WTC11 (cell line): ENCODE measurements around the gene RALA. TPM values are rescaled to one million over a fixed set of nuclear protein-coding genes. Genes with fewer than 3 reads are reported as not detected.

Experiments
- ATAC-seq: fragments of 200-7000 bp; cut with Tn5 transposase; 2 replicates; pipeline ENCODE4 v1.10.0; 2021; ENCODE audit warnings: mild to moderate bottlenecking, moderate library complexity
- CTCF ChIA-PET: fragments of 300-600 bp; sonication (Branson Sonifier 250); formaldehyde crosslinking; loops from one replicate; lab custom pipeline; 2021; ENCODE audit warnings: antibody characterized with exemption; lab: Charles Lee
- POLR2A ChIA-PET: fragments of 350-600 bp; sonication (Branson Sonifier 250); formaldehyde crosslinking; loops from one replicate; lab custom pipeline; 2021; ENCODE audit warnings: antibody characterized with exemption; lab: Charles Lee
- DNase-seq: peaks from one replicate; pipeline ENCODE4 v3.0.0; 2021; ENCODE audit warnings: low spot score
- H3K27ac Mint-ChIP-seq: 2 replicates; pipeline ENCODE4 v1.8.0; 2021; ENCODE audit warnings: mixed read lengths
- H3K27me3 Mint-ChIP-seq: 2 replicates; pipeline ENCODE4 v1.8.0; 2021; ENCODE audit warnings: low read depth, mild to moderate bottlenecking, moderate library complexity, mixed read lengths
- H3K36me3 Mint-ChIP-seq: 2 replicates; pipeline ENCODE4 v1.8.0; 2021; ENCODE audit warnings: mixed read lengths
- H3K4me1 Mint-ChIP-seq: 2 replicates; pipeline ENCODE4 v1.8.0; 2022; ENCODE audit warnings: mixed read lengths
- H3K4me3 Mint-ChIP-seq: 2 replicates; pipeline ENCODE4 v1.8.0; 2021; ENCODE audit warnings: mild to moderate bottlenecking, moderate library complexity, mixed read lengths
- H3K9me3 Mint-ChIP-seq: 2 replicates; pipeline ENCODE4 v1.8.0; 2021; ENCODE audit warnings: mixed read lengths
- CREB1 ChIP-seq: sonication (generic); formaldehyde crosslinking; IDR thresholded peaks from 2 replicates; pipeline ENCODE4 v1.8.0; 2023; ENCODE audit warnings: mild to moderate bottlenecking, missing genetic modification reagents
- ELF4 ChIP-seq: sonication (generic); formaldehyde crosslinking; IDR thresholded peaks from 2 replicates; pipeline ENCODE4 v1.8.1; 2022; ENCODE audit warnings: low read depth, mild to moderate bottlenecking, moderate library complexity, missing genetic modification reagents
- ETV6 ChIP-seq: sonication (generic); formaldehyde crosslinking; IDR thresholded peaks from 2 replicates; pipeline ENCODE4 v1.8.1; 2022; ENCODE audit warnings: mild to moderate bottlenecking, missing genetic modification reagents
- FOXP1 ChIP-seq: sonication (generic); formaldehyde crosslinking; IDR thresholded peaks from 2 replicates; pipeline ENCODE4 v1.8.0; 2022; ENCODE audit warnings: missing genetic modification reagents, mild to moderate bottlenecking, moderate library complexity, borderline replicate concordance
- IRF2 ChIP-seq: sonication (generic); formaldehyde crosslinking; IDR thresholded peaks from 2 replicates; pipeline ENCODE4 v1.8.0; 2022; ENCODE audit warnings: low read depth, missing genetic modification reagents, borderline replicate concordance
- NFATC4 ChIP-seq: fragments of 250-450 bp; sonication (Bioruptor Pico); IDR thresholded peaks from 2 replicates; pipeline ENCODE4 v1.9.0; 2021; ENCODE audit warnings: mild to moderate bottlenecking
- NR3C1 ChIP-seq: sonication (generic); formaldehyde crosslinking; conservative IDR thresholded peaks from 2 replicates; pipeline ENCODE4 v1.8.1; 2023; ENCODE audit warnings: low read depth, mild to moderate bottlenecking, missing genetic modification reagents
- SMAD3 ChIP-seq: sonication (generic); formaldehyde crosslinking; IDR thresholded peaks from 2 replicates; pipeline ENCODE4 v1.8.0; 2022; ENCODE audit warnings: missing genetic modification reagents, mild to moderate bottlenecking, borderline replicate concordance
- TEAD1 ChIP-seq: sonication (generic); formaldehyde crosslinking; IDR thresholded peaks from 2 replicates; pipeline ENCODE4 v1.8.0; 2022; ENCODE audit warnings: mild to moderate bottlenecking, missing genetic modification reagents
- TEAD4 ChIP-seq: sonication (generic); formaldehyde crosslinking; IDR thresholded peaks from 2 replicates; pipeline ENCODE4 v1.8.0; 2022; ENCODE audit warnings: mild to moderate bottlenecking, missing genetic modification reagents
- ZBTB21 ChIP-seq: sonication (generic); formaldehyde crosslinking; IDR thresholded peaks from 2 replicates; pipeline ENCODE4 v1.8.1; 2023; ENCODE audit warnings: mild to moderate bottlenecking, missing genetic modification reagents, borderline replicate concordance
- ZNF219 ChIP-seq: sonication (generic); formaldehyde crosslinking; IDR thresholded peaks from 2 replicates; pipeline ENCODE4 v1.8.0; 2023; ENCODE audit warnings: missing genetic modification reagents, mild to moderate bottlenecking, borderline replicate concordance
- ZNF263 ChIP-seq: sonication (generic); formaldehyde crosslinking; IDR thresholded peaks from 2 replicates; pipeline ENCODE4 v1.8.1; 2022; ENCODE audit warnings: low read depth, mild to moderate bottlenecking, moderate library complexity, missing genetic modification reagents
- ZNF317 ChIP-seq: sonication (generic); formaldehyde crosslinking; IDR thresholded peaks from 2 replicates; pipeline ENCODE4 v1.8.1; 2023; ENCODE audit warnings: low read depth, mild to moderate bottlenecking, moderate library complexity, missing genetic modification reagents, borderline replicate concordance
- ZNF396 ChIP-seq: fragments of 250-450 bp; sonication (Bioruptor Pico); IDR thresholded peaks from 2 replicates; pipeline ENCODE4 v1.8.0; 2021; ENCODE audit warnings: mild to moderate bottlenecking, moderate library complexity, borderline replicate concordance
- ZNF416 ChIP-seq: fragments of 250-450 bp; sonication (Bioruptor Pico); IDR thresholded peaks from 2 replicates; pipeline ENCODE4 v1.9.0; 2021; ENCODE audit warnings: mild to moderate bottlenecking, inconsistent platforms
- total RNA-seq: library from RNA; stranded (reverse); gene quantifications from 3 replicates; pipeline ENCODE4 v1.2.3, GENCODE V29; 2021
- TF ChIP-seq, protein P1 (sequence below): fragments of 250-450 bp; sonication (Bioruptor Pico); IDR thresholded peaks from 2 replicates; pipeline ENCODE4 v1.9.0; 2021; ENCODE audit warnings: mild to moderate bottlenecking, borderline replicate concordance
- TF ChIP-seq, protein P2 (sequence below): sonication (generic); formaldehyde crosslinking; IDR thresholded peaks from 2 replicates; pipeline ENCODE4 v1.8.1; 2022; ENCODE audit warnings: low read depth, missing genetic modification reagents, borderline replicate concordance
- TF ChIP-seq, protein P3 (sequence below): sonication (generic); formaldehyde crosslinking; IDR thresholded peaks from 2 replicates; pipeline ENCODE4 v1.8.1; 2023; ENCODE audit warnings: mild to moderate bottlenecking, missing genetic modification reagents, borderline replicate concordance
- TF ChIP-seq, protein P4 (sequence below): fragments of 250-450 bp; sonication (Bioruptor Pico); IDR thresholded peaks from 2 replicates; pipeline ENCODE4 v2.1.2; 2022; ENCODE audit warnings: mild to moderate bottlenecking, moderate library complexity
- TF ChIP-seq, protein P5 (sequence below): sonication (generic); formaldehyde crosslinking; IDR thresholded peaks from 2 replicates; pipeline ENCODE4 v1.8.1; 2023; ENCODE audit warnings: mild to moderate bottlenecking, missing genetic modification reagents

Gene RALA
- total RNA-seq, 1 experiment from 2014 or later, result 57.3 TPM

DNA sequence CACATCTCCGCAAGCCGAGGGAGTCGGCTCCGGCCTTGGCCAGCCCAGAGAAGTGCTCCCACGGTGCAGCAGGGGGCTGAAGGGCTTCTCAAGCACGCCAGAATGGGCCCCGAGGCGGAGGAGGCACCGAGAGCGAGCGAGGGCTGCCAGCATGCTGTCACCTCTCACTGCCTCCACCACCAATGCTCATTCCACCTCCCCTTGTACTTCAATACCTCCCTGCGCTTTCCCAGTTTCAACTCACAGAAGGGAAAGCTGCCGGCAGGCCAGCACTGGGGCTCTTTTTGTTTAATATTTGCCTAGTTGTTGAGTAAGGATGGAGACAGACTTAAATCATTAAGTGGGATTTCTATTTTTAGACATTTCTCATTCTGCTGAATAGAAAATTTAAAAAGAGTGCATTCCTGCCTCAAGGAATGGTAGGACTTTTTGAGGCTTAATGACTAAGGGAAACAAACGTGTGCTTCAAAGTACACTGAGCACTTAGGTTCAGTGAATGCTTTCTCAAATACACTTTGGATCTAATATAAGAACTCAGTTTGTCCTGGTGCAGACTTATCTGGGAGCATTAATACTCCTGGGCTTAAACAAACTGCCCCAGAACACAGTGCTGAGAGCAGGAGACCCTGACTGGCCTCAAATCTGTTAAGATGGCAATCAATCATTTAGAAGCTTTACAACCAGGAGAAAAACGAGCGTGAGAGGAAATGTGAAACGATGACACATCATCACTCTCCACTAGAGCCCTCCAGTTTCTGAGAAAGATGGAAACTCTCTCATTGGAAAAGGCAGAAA lies 131.2 kb downstream of the RALA start:
- peak; percentile 74 for ATAC-seq
- peaks cover 37% of the 10 kb centered on the region for H3K9me3 Mint-ChIP-seq

DNA sequence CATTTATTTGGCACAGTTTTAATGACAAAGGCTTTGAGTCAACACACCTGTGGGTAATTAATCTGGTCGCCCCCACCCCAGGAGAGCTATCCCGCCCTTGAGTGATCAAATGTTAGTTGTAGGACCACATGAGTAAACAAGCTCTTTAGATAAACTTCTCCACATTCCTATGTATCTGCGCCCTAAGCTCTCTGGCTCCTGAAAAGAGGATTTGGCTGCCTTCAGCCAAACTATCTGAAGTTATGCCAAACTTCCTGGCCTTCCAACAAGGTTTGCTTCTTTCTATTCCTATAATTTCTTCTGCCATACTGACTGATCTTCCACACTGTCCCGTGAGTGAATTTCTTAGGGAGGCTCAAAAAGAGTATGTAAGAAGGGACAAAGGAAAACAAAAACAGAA lies 134.2 kb downstream of the RALA start:
- DNase-seq, result no peak
- peaks cover 25% of the 10 kb centered on the region for H3K36me3 Mint-ChIP-seq
- ChIA-PET CTCF (interaction anchor here (1.5 to 1.7 kb wide), 2 partner anchors 15 to 177 kb away, joined by 5 read pairs; no protein-coding TSS in a partner anchor), POLR2A (no interaction called here)
- peaks cover 14% of the 10 kb centered on the region for H3K27me3 Mint-ChIP-seq
- H3K4me3 Mint-ChIP-seq, result no peak overlapping the region
- peaks cover 29% of the 10 kb centered on the region for H3K9me3 Mint-ChIP-seq
- H3K4me1 Mint-ChIP-seq, result peaks cover 34% of the 10 kb centered on the region
- no peak for ATAC-seq
- H3K27ac Mint-ChIP-seq, result no peak overlapping the region
- TF ChIP-seq, protein P1, sequence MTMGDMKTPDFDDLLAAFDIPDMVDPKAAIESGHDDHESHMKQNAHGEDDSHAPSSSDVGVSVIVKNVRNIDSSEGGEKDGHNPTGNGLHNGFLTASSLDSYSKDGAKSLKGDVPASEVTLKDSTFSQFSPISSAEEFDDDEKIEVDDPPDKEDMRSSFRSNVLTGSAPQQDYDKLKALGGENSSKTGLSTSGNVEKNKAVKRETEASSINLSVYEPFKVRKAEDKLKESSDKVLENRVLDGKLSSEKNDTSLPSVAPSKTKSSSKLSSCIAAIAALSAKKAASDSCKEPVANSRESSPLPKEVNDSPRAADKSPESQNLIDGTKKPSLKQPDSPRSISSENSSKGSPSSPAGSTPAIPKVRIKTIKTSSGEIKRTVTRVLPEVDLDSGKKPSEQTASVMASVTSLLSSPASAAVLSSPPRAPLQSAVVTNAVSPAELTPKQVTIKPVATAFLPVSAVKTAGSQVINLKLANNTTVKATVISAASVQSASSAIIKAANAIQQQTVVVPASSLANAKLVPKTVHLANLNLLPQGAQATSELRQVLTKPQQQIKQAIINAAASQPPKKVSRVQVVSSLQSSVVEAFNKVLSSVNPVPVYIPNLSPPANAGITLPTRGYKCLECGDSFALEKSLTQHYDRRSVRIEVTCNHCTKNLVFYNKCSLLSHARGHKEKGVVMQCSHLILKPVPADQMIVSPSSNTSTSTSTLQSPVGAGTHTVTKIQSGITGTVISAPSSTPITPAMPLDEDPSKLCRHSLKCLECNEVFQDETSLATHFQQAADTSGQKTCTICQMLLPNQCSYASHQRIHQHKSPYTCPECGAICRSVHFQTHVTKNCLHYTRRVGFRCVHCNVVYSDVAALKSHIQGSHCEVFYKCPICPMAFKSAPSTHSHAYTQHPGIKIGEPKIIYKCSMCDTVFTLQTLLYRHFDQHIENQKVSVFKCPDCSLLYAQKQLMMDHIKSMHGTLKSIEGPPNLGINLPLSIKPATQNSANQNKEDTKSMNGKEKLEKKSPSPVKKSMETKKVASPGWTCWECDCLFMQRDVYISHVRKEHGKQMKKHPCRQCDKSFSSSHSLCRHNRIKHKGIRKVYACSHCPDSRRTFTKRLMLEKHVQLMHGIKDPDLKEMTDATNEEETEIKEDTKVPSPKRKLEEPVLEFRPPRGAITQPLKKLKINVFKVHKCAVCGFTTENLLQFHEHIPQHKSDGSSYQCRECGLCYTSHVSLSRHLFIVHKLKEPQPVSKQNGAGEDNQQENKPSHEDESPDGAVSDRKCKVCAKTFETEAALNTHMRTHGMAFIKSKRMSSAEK (CRISPR knock-in tag), result no peak
- TF ChIP-seq IRF2 (CRISPR knock-in tag) (no peak), ZNF317 (no peak), ELF4 (no peak), ZNF263 (CRISPR knock-in tag) (no peak), CREB1 (CRISPR knock-in tag) (no peak)
- TF ChIP-seq, protein P2, sequence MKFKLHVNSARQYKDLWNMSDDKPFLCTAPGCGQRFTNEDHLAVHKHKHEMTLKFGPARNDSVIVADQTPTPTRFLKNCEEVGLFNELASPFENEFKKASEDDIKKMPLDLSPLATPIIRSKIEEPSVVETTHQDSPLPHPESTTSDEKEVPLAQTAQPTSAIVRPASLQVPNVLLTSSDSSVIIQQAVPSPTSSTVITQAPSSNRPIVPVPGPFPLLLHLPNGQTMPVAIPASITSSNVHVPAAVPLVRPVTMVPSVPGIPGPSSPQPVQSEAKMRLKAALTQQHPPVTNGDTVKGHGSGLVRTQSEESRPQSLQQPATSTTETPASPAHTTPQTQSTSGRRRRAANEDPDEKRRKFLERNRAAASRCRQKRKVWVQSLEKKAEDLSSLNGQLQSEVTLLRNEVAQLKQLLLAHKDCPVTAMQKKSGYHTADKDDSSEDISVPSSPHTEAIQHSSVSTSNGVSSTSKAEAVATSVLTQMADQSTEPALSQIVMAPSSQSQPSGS (CRISPR knock-in tag), result no peak

More for the DNA sequence above, 131.2 kb downstream of the RALA start:
- ChIA-PET POLR2A (no interaction called here), CTCF (interaction anchor here (0.5 to 2.4 kb wide), 4 partner anchors 12 to 174 kb away, joined by 3 to 8 read pairs (median 4); no protein-coding TSS in a partner anchor)
- Mint-ChIP-seq H3K36me3 (peaks cover 34% of the 10 kb centered on the region), H3K4me3 (no peak overlapping the region), H3K27ac (peak overlapping the region; percentile 71), H3K27me3 (peaks cover 10% of the 10 kb centered on the region), H3K4me1 (peaks cover 27% of the 10 kb centered on the region)
- TF ChIP-seq ETV6 (CRISPR knock-in tag), result no peak
- TF ChIP-seq, protein P3, sequence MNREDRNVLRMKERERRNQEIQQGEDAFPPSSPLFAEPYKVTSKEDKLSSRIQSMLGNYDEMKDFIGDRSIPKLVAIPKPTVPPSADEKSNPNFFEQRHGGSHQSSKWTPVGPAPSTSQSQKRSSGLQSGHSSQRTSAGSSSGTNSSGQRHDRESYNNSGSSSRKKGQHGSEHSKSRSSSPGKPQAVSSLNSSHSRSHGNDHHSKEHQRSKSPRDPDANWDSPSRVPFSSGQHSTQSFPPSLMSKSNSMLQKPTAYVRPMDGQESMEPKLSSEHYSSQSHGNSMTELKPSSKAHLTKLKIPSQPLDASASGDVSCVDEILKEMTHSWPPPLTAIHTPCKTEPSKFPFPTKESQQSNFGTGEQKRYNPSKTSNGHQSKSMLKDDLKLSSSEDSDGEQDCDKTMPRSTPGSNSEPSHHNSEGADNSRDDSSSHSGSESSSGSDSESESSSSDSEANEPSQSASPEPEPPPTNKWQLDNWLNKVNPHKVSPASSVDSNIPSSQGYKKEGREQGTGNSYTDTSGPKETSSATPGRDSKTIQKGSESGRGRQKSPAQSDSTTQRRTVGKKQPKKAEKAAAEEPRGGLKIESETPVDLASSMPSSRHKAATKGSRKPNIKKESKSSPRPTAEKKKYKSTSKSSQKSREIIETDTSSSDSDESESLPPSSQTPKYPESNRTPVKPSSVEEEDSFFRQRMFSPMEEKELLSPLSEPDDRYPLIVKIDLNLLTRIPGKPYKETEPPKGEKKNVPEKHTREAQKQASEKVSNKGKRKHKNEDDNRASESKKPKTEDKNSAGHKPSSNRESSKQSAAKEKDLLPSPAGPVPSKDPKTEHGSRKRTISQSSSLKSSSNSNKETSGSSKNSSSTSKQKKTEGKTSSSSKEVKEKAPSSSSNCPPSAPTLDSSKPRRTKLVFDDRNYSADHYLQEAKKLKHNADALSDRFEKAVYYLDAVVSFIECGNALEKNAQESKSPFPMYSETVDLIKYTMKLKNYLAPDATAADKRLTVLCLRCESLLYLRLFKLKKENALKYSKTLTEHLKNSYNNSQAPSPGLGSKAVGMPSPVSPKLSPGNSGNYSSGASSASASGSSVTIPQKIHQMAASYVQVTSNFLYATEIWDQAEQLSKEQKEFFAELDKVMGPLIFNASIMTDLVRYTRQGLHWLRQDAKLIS (CRISPR knock-in tag), result no peak
- no peak for TF ChIP-seq TEAD4 (CRISPR knock-in tag)
- no peak for TF ChIP-seq ZNF396 (CRISPR knock-in tag)
- TF ChIP-seq CREB1 (CRISPR knock-in tag), result no peak
- TF ChIP-seq, protein P4, sequence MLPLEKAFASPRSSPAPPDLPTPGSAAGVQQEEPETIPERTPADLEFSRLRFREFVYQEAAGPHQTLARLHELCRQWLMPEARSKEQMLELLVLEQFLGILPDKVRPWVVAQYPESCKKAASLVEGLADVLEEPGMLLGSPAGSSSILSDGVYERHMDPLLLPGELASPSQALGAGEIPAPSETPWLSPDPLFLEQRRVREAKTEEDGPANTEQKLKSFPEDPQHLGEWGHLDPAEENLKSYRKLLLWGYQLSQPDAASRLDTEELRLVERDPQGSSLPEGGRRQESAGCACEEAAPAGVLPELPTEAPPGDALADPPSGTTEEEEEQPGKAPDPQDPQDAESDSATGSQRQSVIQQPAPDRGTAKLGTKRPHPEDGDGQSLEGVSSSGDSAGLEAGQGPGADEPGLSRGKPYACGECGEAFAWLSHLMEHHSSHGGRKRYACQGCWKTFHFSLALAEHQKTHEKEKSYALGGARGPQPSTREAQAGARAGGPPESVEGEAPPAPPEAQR, result no peak
- TF ChIP-seq IRF2 (CRISPR knock-in tag), result no peak
- no peak for TF ChIP-seq FOXP1 (CRISPR knock-in tag)
- TF ChIP-seq NR3C1 (CRISPR knock-in tag), result no peak
- TF ChIP-seq NFATC4 (CRISPR knock-in tag), result no peak
- TF ChIP-seq ZBTB21 (CRISPR knock-in tag), result no peak
- TF ChIP-seq ZNF416 (CRISPR knock-in tag), result no peak
- TF ChIP-seq ZNF219, result no peak
- no peak for TF ChIP-seq SMAD3 (CRISPR knock-in tag)
- TF ChIP-seq, protein P5, sequence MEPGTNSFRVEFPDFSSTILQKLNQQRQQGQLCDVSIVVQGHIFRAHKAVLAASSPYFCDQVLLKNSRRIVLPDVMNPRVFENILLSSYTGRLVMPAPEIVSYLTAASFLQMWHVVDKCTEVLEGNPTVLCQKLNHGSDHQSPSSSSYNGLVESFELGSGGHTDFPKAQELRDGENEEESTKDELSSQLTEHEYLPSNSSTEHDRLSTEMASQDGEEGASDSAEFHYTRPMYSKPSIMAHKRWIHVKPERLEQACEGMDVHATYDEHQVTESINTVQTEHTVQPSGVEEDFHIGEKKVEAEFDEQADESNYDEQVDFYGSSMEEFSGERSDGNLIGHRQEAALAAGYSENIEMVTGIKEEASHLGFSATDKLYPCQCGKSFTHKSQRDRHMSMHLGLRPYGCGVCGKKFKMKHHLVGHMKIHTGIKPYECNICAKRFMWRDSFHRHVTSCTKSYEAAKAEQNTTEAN (CRISPR knock-in tag), result no peak
- TF ChIP-seq TEAD1 (CRISPR knock-in tag), result no peak
- peak; percentile 30 for DNase-seq
